Fibroblast of mammary gland (primary cell): ENCODE measurements around the gene CNNM4.

Experiments
- DNase-seq: peaks from one replicate; pipeline ENCODE4 v3.0.0-alpha.2; 2010; ENCODE audit warnings: low read depth
- H3K4me3 ChIP-seq: 2 replicates; pipeline ENCODE4 v1.5.1; 2011; ENCODE audit warnings: low read depth, mild to moderate bottlenecking, low read length, moderate library complexity; ENCODE audit not compliant: control insufficient read depth
- CTCF ChIP-seq: conservative IDR thresholded peaks from 2 replicates; pipeline ENCODE4 v1.5.1; 2011; ENCODE audit warnings: low read depth, low read length, inconsistent platforms; ENCODE audit not compliant: control insufficient read depth, insufficient read depth

CNNM4 gene

GRCh38 chr2:96825057-96825456, 64.4 kb downstream of the CNNM4 start:
- DNase-seq, result no peak
- TF ChIP-seq CTCF, result no peak
- H3K4me3 ChIP-seq, result no peak overlapping the region

- TF ChIP-seq CTCF, result no peak
These were observed 66.0 kb downstream of the CNNM4 start for GRCh38 chr2:96826546-96827278.

DNA sequence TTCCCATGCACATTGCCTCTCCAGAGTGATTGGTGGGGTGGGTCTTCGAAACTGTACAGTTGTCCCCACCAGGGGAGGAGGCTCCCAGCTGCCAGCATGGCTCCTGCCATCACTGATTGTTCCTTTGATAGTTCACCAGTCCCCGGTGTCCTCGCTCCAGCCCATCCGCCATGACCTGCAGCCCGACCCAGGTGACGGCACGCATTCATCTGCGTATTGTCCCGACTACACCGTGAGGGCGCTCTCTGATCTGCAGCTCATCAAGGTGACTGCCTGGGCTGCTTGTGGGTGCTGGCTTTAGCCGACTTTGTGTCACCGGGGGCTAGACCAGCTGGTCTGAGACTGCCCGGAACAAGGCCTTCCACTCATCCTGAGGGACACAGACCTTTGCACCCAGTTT, 67.7 kb downstream of the CNNM4 start:
- TF ChIP-seq CTCF, result no peak
- no peak overlapping the region for H3K4me3 ChIP-seq
- no peak for DNase-seq

More at GRCh38 chr2:96826546-96827278, 66.0 kb downstream of the CNNM4 start:
- H3K4me3 ChIP-seq, result no peak overlapping the region
- no peak for DNase-seq

- no peak overlapping the region for H3K4me3 ChIP-seq
- no peak for DNase-seq
- TF ChIP-seq CTCF, result no peak
These were observed 68.2 kb downstream of the CNNM4 start for GRCh38 chr2:96828874-96829273.

GRCh38 chr2:96830044-96830562, 69.4 kb downstream of the CNNM4 start:
- DNase-seq, result no peak
- no peak overlapping the region for H3K4me3 ChIP-seq
- TF ChIP-seq CTCF, result no peak

- DNase-seq, result no peak
- H3K4me3 ChIP-seq, result no peak overlapping the region
- TF ChIP-seq CTCF, result no peak
These were observed 71.0 kb downstream of the CNNM4 start for GRCh38 chr2:96831679-96832078.
